ENCODE results near the gene CD9. TPM values are rescaled to one million over a fixed set of nuclear protein-coding genes. Genes with fewer than 3 reads are reported as not detected.
"Not testable (repeated sequence)": the region's sequence is repeated elsewhere in the genome, so short reads cannot be mapped to it uniquely, and the experiment has no call there.

The CD9 gene
- total RNA-seq, 2 donors from 2014 or later = 6.1 to 8.4 TPM

- H3K4me3 Mint-ChIP-seq; H3K36me3 Mint-ChIP-seq (ENCODE audit: insufficient read depth in 2 of 2); ATAC-seq (replicated peaks in 1 of 2); DNase-seq; H3K9me3 Mint-ChIP-seq; H3K27ac Mint-ChIP-seq: not testable (repeated sequence)
- H3K4me1 Mint-ChIP-seq (ENCODE audit: low read depth) = peaks cover 14% of the 10 kb centered on the region
- peaks cover 15% of the 10 kb centered on the region for H3K27me3 Mint-ChIP-seq (ENCODE audit: low read depth)
These were observed 9.2 kb downstream of the CD9 start for GRCh38 chr12:6209428-6209827.

GRCh38 chr12:6211421-6211869, 11.2 kb downstream of the CD9 start:
- Mint-ChIP-seq H3K27ac (no peak overlapping the region), H3K4me1 (ENCODE audit: low read depth) (peaks cover 14% of the 10 kb centered on the region), H3K36me3 (ENCODE audit: insufficient read depth in 2 of 2) (no peaks in the 10 kb centered on the region), H3K4me3 (no peak overlapping the region), H3K27me3 (ENCODE audit: low read depth) (peaks cover 10% of the 10 kb centered on the region), H3K9me3 (no peaks in the 10 kb centered on the region)
- ATAC-seq (replicated peaks in 1 of 2) = no peak
- DNase-seq = no peak

- Mint-ChIP-seq H3K27ac (no peak overlapping the region), H3K27me3 (ENCODE audit: low read depth) (peaks cover 3% of the 10 kb centered on the region), H3K9me3 (no peaks in the 10 kb centered on the region), H3K36me3 (ENCODE audit: insufficient read depth in 2 of 2) (no peaks in the 10 kb centered on the region), H3K4me1 (ENCODE audit: low read depth) (peaks cover 19% of the 10 kb centered on the region), H3K4me3 (no peak overlapping the region)
- DNase-seq = no peak
- ATAC-seq (replicated peaks in 1 of 2) = no peak
These were observed 11.9 kb downstream of the CD9 start for GRCh38 chr12:6212086-6212485.

- Mint-ChIP-seq H3K4me1 (ENCODE audit: low read depth) (peaks cover 29% of the 10 kb centered on the region), H3K27ac (no peak overlapping the region), H3K9me3 (no peaks in the 10 kb centered on the region), H3K27me3 (ENCODE audit: low read depth) (no peaks in the 10 kb centered on the region), H3K36me3 (ENCODE audit: insufficient read depth in 2 of 2) (no peaks in the 10 kb centered on the region), H3K4me3 (no peak overlapping the region)
- DNase-seq (no peak), ATAC-seq (replicated peaks in 1 of 2) (peak in 1 of 2 donors; percentile 22)
These were observed 13.8 kb downstream of the CD9 start for GRCh38 chr12:6213969-6214368.

GRCh38 chr12:6214633-6215032, 14.4 kb downstream of the CD9 start:
- DNase-seq = no peak
- no peaks in the 10 kb centered on the region for H3K27me3 Mint-ChIP-seq (ENCODE audit: low read depth)

GRCh38 chr12:6215120-6215807, 15.1 kb downstream of the CD9 start:
- Mint-ChIP-seq H3K4me1 (ENCODE audit: low read depth) (peaks cover 29% of the 10 kb centered on the region), H3K36me3 (ENCODE audit: insufficient read depth in 2 of 2) (no peaks in the 10 kb centered on the region), H3K4me3 (no peak overlapping the region), H3K9me3 (no peaks in the 10 kb centered on the region), H3K27ac (no peak overlapping the region), H3K27me3 (ENCODE audit: low read depth) (no peaks in the 10 kb centered on the region)
- ATAC-seq (replicated peaks in 1 of 2) = no peak
- DNase-seq = no peak

More at GRCh38 chr12:6214633-6215032, 14.4 kb downstream of the CD9 start:
- H3K4me1 Mint-ChIP-seq (ENCODE audit: low read depth) = peaks cover 29% of the 10 kb centered on the region
- H3K27ac Mint-ChIP-seq = no peak overlapping the region
- no peak overlapping the region for H3K4me3 Mint-ChIP-seq
- H3K36me3 Mint-ChIP-seq (ENCODE audit: insufficient read depth in 2 of 2) = no peaks in the 10 kb centered on the region
- H3K9me3 Mint-ChIP-seq = no peaks in the 10 kb centered on the region
- ATAC-seq (replicated peaks in 1 of 2) = no peak

- peak in 1 of 2 donors; percentile 61 for ATAC-seq (replicated peaks in 1 of 2)
- Mint-ChIP-seq H3K9me3 (no peaks in the 10 kb centered on the region), H3K4me1 (ENCODE audit: low read depth) (peaks cover 29% of the 10 kb centered on the region), H3K4me3 (no peak overlapping the region), H3K36me3 (ENCODE audit: insufficient read depth in 2 of 2) (no peaks in the 10 kb centered on the region), H3K27me3 (ENCODE audit: low read depth) (no peaks in the 10 kb centered on the region), H3K27ac (no peak overlapping the region)
- DNase-seq = no peak
These were observed 15.8 kb downstream of the CD9 start for GRCh38 chr12:6215932-6216494.

GRCh38 chr12:6216581-6216980, 16.4 kb downstream of the CD9 start:
- no peaks in the 10 kb centered on the region for H3K27me3 Mint-ChIP-seq (ENCODE audit: low read depth)
- H3K9me3 Mint-ChIP-seq = no peaks in the 10 kb centered on the region
- H3K4me1 Mint-ChIP-seq (ENCODE audit: low read depth) = peaks cover 29% of the 10 kb centered on the region
- H3K36me3 Mint-ChIP-seq (ENCODE audit: insufficient read depth in 2 of 2) = no peaks in the 10 kb centered on the region
- no peak for DNase-seq
- ATAC-seq (replicated peaks in 1 of 2) = no peak
- no peak overlapping the region for H3K4me3 Mint-ChIP-seq
- no peak overlapping the region for H3K27ac Mint-ChIP-seq

GRCh38 chr12:6218347-6218925, 18.2 kb downstream of the CD9 start:
- H3K27me3 Mint-ChIP-seq (ENCODE audit: low read depth) = no peaks in the 10 kb centered on the region
- no peaks in the 10 kb centered on the region for H3K36me3 Mint-ChIP-seq (ENCODE audit: insufficient read depth in 2 of 2)
- H3K27ac Mint-ChIP-seq = no peak overlapping the region
- H3K4me3 Mint-ChIP-seq = no peak overlapping the region
- DNase-seq = no peak
- peaks cover 23% of the 10 kb centered on the region for H3K4me1 Mint-ChIP-seq (ENCODE audit: low read depth)
- H3K9me3 Mint-ChIP-seq = no peaks in the 10 kb centered on the region
- peak; percentile 32 to 50 for ATAC-seq (replicated peaks in 1 of 2)

- Mint-ChIP-seq H3K9me3 (no peaks in the 10 kb centered on the region), H3K4me3 (no peak overlapping the region), H3K36me3 (ENCODE audit: insufficient read depth in 2 of 2) (no peaks in the 10 kb centered on the region), H3K4me1 (ENCODE audit: low read depth) (peaks cover 23% of the 10 kb centered on the region), H3K27ac (no peak overlapping the region), H3K27me3 (ENCODE audit: low read depth) (no peaks in the 10 kb centered on the region)
- ATAC-seq (replicated peaks in 1 of 2) = no peak
- DNase-seq = no peak
These were observed 19.8 kb downstream of the CD9 start for GRCh38 chr12:6219980-6220379.

GRCh38 chr12:6221146-6221545, 20.9 kb downstream of the CD9 start:
- no peak overlapping the region for H3K4me3 Mint-ChIP-seq

GRCh38 chr12:6222078-6222654, 22.0 kb downstream of the CD9 start:
- H3K4me3 Mint-ChIP-seq = no peak overlapping the region
- no peaks in the 10 kb centered on the region for H3K9me3 Mint-ChIP-seq
- DNase-seq = no peak
- H3K4me1 Mint-ChIP-seq (ENCODE audit: low read depth) = peaks cover 9% of the 10 kb centered on the region
- no peaks in the 10 kb centered on the region for H3K27me3 Mint-ChIP-seq (ENCODE audit: low read depth)
- ATAC-seq (replicated peaks in 1 of 2) = no peak
- H3K36me3 Mint-ChIP-seq (ENCODE audit: insufficient read depth in 2 of 2) = no peaks in the 10 kb centered on the region
- H3K27ac Mint-ChIP-seq = no peak overlapping the region

More at GRCh38 chr12:6221146-6221545, 20.9 kb downstream of the CD9 start:
- ATAC-seq (replicated peaks in 1 of 2) (no peak), DNase-seq (no peak)
- no peaks in the 10 kb centered on the region for H3K27me3 Mint-ChIP-seq (ENCODE audit: low read depth)
- peaks cover 17% of the 10 kb centered on the region for H3K4me1 Mint-ChIP-seq (ENCODE audit: low read depth)
- no peak overlapping the region for H3K27ac Mint-ChIP-seq
- H3K36me3 Mint-ChIP-seq (ENCODE audit: insufficient read depth in 2 of 2) = no peaks in the 10 kb centered on the region
- no peaks in the 10 kb centered on the region for H3K9me3 Mint-ChIP-seq

- Mint-ChIP-seq H3K36me3 (ENCODE audit: insufficient read depth in 2 of 2) (no peaks in the 10 kb centered on the region), H3K9me3 (no peaks in the 10 kb centered on the region), H3K4me1 (ENCODE audit: low read depth) (peaks cover 3% of the 10 kb centered on the region), H3K27ac (no peak overlapping the region), H3K4me3 (no peak overlapping the region), H3K27me3 (ENCODE audit: low read depth) (no peaks in the 10 kb centered on the region)
- no peak for ATAC-seq (replicated peaks in 1 of 2)
- no peak for DNase-seq
These were observed 23.3 kb downstream of the CD9 start for GRCh38 chr12:6223545-6223944.

Data from activated T-cell treated with anti-CD3 and anti-CD28 coated beads, Interleukin-2, amount 50 U/mL, for 72 hours (primary cell).